Measurements from ENCODE around the gene MCL1.

- no peak for TF ChIP-seq EP300 (IDR thresholded peaks at IDR 0.05)
- TF ChIP-seq CTCF (IDR thresholded peaks at IDR 0.05), result no peak
- TF ChIP-seq POLR2A (IDR thresholded peaks at IDR 0.05), result no peak
Observed at GRCh38 chr1:150559656-150560010, 19.8 kb downstream of the MCL1 start.

All from gastroesophageal sphincter (tissue), 3 donors.